Common myeloid progenitor, CD34-positive (primary cell): ENCODE data around the gene PDE3A.
"Not testable (repeated sequence)": the region's sequence is repeated elsewhere in the genome, so short reads cannot be mapped to it uniquely, and the experiment has no call there.

ENCODE experiments used
- CTCF ChIA-PET: fragments of 350-600 bp; sonication (Branson Sonifier 250); formaldehyde crosslinking; loops from one replicate; lab custom pipeline; 2021; ENCODE audit warnings: antibody characterized with exemption; lab: Charles Lee
- POLR2A ChIA-PET: fragments of 350-600 bp; sonication (Branson Sonifier 250); formaldehyde crosslinking; loops from one replicate; lab custom pipeline; 2021; ENCODE audit warnings: antibody characterized with exemption; lab: Charles Lee
- DNase-seq, 3 donors: peaks; one replicate each; pipeline versions ENCODE4 v3.0.0 to v3.0.0-alpha.2; 2013
- H3K27ac ChIP-seq, 2 experiments: 1 replicate in 1 of 2; 2 replicates in 1 of 2; pipeline ENCODE4 v1.7.0; 2013; ENCODE audit warnings: inconsistent platforms in 2 of 2, low read length in 2 of 2, mild to moderate bottlenecking in 2 of 2, low read depth in 1 of 2, moderate library complexity in 1 of 2; ENCODE audit not compliant: severe bottlenecking in 2 of 2, insufficient read depth in 1 of 2, poor library complexity in 1 of 2
- H3K27me3 ChIP-seq, 5 experiments: replicated peaks in 2 of 5; 1 replicate in 3 of 5; 2 replicates in 2 of 5; pipeline versions ENCODE4 v1.6.1 to v1.7.0; 2013; ENCODE audit warnings: low read length in 4 of 5, mild to moderate bottlenecking in 2 of 5, moderate library complexity in 2 of 5, inconsistent platforms in 1 of 5; ENCODE audit not compliant: insufficient read depth in 5 of 5, control insufficient read depth in 4 of 5
- H3K36me3 ChIP-seq, 4 experiments: 1 replicate in 2 of 4; 2 replicates in 2 of 4; pipeline versions ENCODE4 v1.6.1 to v1.7.0; 2013; ENCODE audit warnings: low read length in 3 of 4, control low read depth in 1 of 4, mild to moderate bottlenecking in 1 of 4; ENCODE audit not compliant: control insufficient read depth in 4 of 4, insufficient read depth in 4 of 4
- H3K4me1 ChIP-seq, 4 experiments: 1 replicate in 3 of 4; 2 replicates in 1 of 4; pipeline versions ENCODE4 v1.6.1 to v1.7.1; 2013; ENCODE audit warnings: low read length in 3 of 4, mild to moderate bottlenecking in 3 of 4, control low read depth in 1 of 4, inconsistent platforms in 1 of 4, moderate library complexity in 1 of 4; ENCODE audit not compliant: control insufficient read depth in 4 of 4, insufficient read depth in 4 of 4; ENCODE audit errors: control extremely low read depth in 1 of 4
- H3K4me3 ChIP-seq, 7 experiments: 1 replicate in 4 of 7; 2 replicates in 3 of 7; pipeline versions ENCODE4 v1.5.1 to v1.7.0; 2013; ENCODE audit warnings: mild to moderate bottlenecking in 7 of 7, low read length in 6 of 7, moderate library complexity in 6 of 7, inconsistent platforms in 2 of 7, low read depth in 2 of 7, control low read depth in 1 of 7; ENCODE audit not compliant: insufficient read depth in 4 of 7, control insufficient read depth in 1 of 7; ENCODE audit errors: extremely low read depth in 1 of 7
- H3K9me3 ChIP-seq, 5 experiments: 1 replicate in 4 of 5; 2 replicates in 1 of 5; pipeline versions ENCODE4 v1.6.1 to v1.7.1; 2013; ENCODE audit warnings: low read length in 4 of 5, mild to moderate bottlenecking in 2 of 5, inconsistent platforms in 1 of 5, low read depth in 1 of 5, moderate library complexity in 1 of 5; ENCODE audit not compliant: control insufficient read depth in 4 of 5, insufficient read depth in 2 of 5; ENCODE audit errors: control extremely low read depth in 1 of 5
- WGBS: methylation state at CpG from one replicate; pipeline ENCODE4 v1.1.5; 2013; ENCODE audit not compliant: insufficient coverage; 5-methylcytosine and 5-hydroxymethylcytosine counted together

The PDE3A gene

GRCh38 chr12:20593611-20594010, 225.3 kb downstream of the PDE3A start:
- no peaks in the 10 kb centered on the region for H3K4me1 ChIP-seq
- H3K27me3 ChIP-seq, result no peaks in the 10 kb centered on the region
- WGBS, result 100% methylated on average over 2 of the region's 3 CpGs
- ChIA-PET CTCF (no interaction called here), POLR2A (no interaction called here)
- no peak overlapping the region for H3K27ac ChIP-seq
- H3K4me3 ChIP-seq, result no peak overlapping the region
- H3K36me3 ChIP-seq, result no peaks in the 10 kb centered on the region
- H3K9me3 ChIP-seq, result no peaks in the 10 kb centered on the region
- DNase-seq, result no peak

- no peaks in the 10 kb centered on the region for H3K9me3 ChIP-seq
- ChIA-PET POLR2A (no interaction called here), CTCF (no interaction called here)
- no peaks in the 10 kb centered on the region for H3K36me3 ChIP-seq
- no CpG with 5 or more reads among the region's 1 CpG for WGBS
- H3K4me1 ChIP-seq, result no peaks in the 10 kb centered on the region
- DNase-seq, result peak in 1 of 3 donors; percentile 1
- H3K4me3 ChIP-seq, result no peak overlapping the region
- no peak overlapping the region for H3K27ac ChIP-seq
- H3K27me3 ChIP-seq, result no peaks in the 10 kb centered on the region
Observed at GRCh38 chr12:20596061-20596460, 227.7 kb downstream of the PDE3A start.

- Histone ChIP-seq H3K4me1 (no peaks in the 10 kb centered on the region), H3K9me3 (no peaks in the 10 kb centered on the region), H3K27ac (no peak overlapping the region), H3K27me3 (no peaks in the 10 kb centered on the region), H3K4me3 (no peak overlapping the region), H3K36me3 (no peaks in the 10 kb centered on the region)
- CTCF ChIA-PET, result interaction anchor here (0.8 to 3.0 kb wide), 5 partner anchors 11 to 1028 kb away, joined by 3 to 14 read pairs (median 3); no protein-coding TSS in a partner anchor
- POLR2A ChIA-PET, result no interaction called here
- no peak for DNase-seq
Observed at GRCh38 chr12:20599757-20600156, 231.4 kb downstream of the PDE3A start.

GRCh38 chr12:20601668-20602280, 233.4 kb downstream of the PDE3A start:
- 89% methylated on average over 1 of the region's 2 CpGs for WGBS
- Histone ChIP-seq H3K9me3 (no peaks in the 10 kb centered on the region), H3K27ac (no peak overlapping the region), H3K4me3 (no peak overlapping the region), H3K27me3 (no peaks in the 10 kb centered on the region), H3K36me3 (no peaks in the 10 kb centered on the region), H3K4me1 (no peaks in the 10 kb centered on the region)
- peak; percentile 22 to 60 (median 56) for DNase-seq
- CTCF ChIA-PET, result interaction anchor here (0.6 to 3.0 kb wide), 10 partner anchors 138 to 864 kb away, joined by 3 to 14 read pairs (median 4); partner anchors contain the start of gene PDE3A
- POLR2A ChIA-PET, result no interaction called here

GRCh38 chr12:20602641-20603391, 234.5 kb downstream of the PDE3A start:
- ChIA-PET POLR2A (no interaction called here), CTCF (interaction anchor here (1.1 to 3.0 kb wide), 7 partner anchors 22 to 865 kb away, joined by 3 to 14 read pairs (median 5); no protein-coding TSS in a partner anchor)
- Histone ChIP-seq H3K27me3 (no peaks in the 10 kb centered on the region), H3K27ac (no peak overlapping the region), H3K9me3 (no peaks in the 10 kb centered on the region), H3K36me3 (no peaks in the 10 kb centered on the region), H3K4me1 (no peaks in the 10 kb centered on the region), H3K4me3 (no peak overlapping the region)
- WGBS, result 50% methylated on average over 2 of the region's 4 CpGs
- DNase-seq, result no peak

- no peaks in the 10 kb centered on the region for H3K36me3 ChIP-seq
- no peak overlapping the region for H3K27ac ChIP-seq
- CTCF ChIA-PET, result interaction anchor here (1.0 to 2.3 kb wide), 4 partner anchors 20 to 847 kb away, joined by 3 to 5 read pairs (median 4); no protein-coding TSS in a partner anchor
- H3K27me3 ChIP-seq, result no peaks in the 10 kb centered on the region
- DNase-seq, result no peak
- no CpG with 5 or more reads among the region's 3 CpGs for WGBS
- no peaks in the 10 kb centered on the region for H3K9me3 ChIP-seq
- no peak overlapping the region for H3K4me3 ChIP-seq
- H3K4me1 ChIP-seq, result no peaks in the 10 kb centered on the region
- POLR2A ChIA-PET, result no interaction called here
Observed at GRCh38 chr12:20604408-20605067, 236.2 kb downstream of the PDE3A start.

GRCh38 chr12:20615020-20615419, 246.7 kb downstream of the PDE3A start:
- POLR2A ChIA-PET, result interaction anchor here (0.9 kb wide), 1 partner anchor 10 kb away, joined by 3 read pairs; no protein-coding TSS in a partner anchor
- H3K27me3 ChIP-seq, H3K36me3 ChIP-seq, CTCF ChIA-PET, DNase-seq, H3K9me3 ChIP-seq, H3K27ac ChIP-seq, H3K4me1 ChIP-seq, H3K4me3 ChIP-seq: not testable (repeated sequence)
- WGBS, result 95% methylated on average over 6 of the region's 8 CpGs
